Activated T-helper 2 cell treated with anti-CD3 and anti-CD28 coated beads, Interferon-gamma antibody, Interleukin-2, Interleukin-4, amounts not matched to agents 10 μg/mL and 5 μg/mL and 100 μg/mL, durations not matched to agents 14 hours and 24 hours and 36 hours (primary cell): ENCODE data around the gene PLEKHA7. TPM values are rescaled to one million over a fixed set of nuclear protein-coding genes. Genes with fewer than 3 reads are reported as not detected.

Source experiments
- DNase-seq: peaks from one replicate; pipeline ENCODE4 v3.0.0; 2021; ENCODE audit warnings: low spot score
- H3K27ac Mint-ChIP-seq: one replicate; pipeline ENCODE4 v1.8.0; 2021; ENCODE audit warnings: mixed read lengths
- H3K27me3 Mint-ChIP-seq: one replicate; pipeline ENCODE4 v1.8.0; 2021; ENCODE audit warnings: low read depth, mixed read lengths
- H3K36me3 Mint-ChIP-seq: one replicate; pipeline ENCODE4 v1.8.0; 2021; ENCODE audit warnings: low read depth, mixed read lengths
- H3K4me1 Mint-ChIP-seq: one replicate; pipeline ENCODE4 v1.8.0; 2021; ENCODE audit warnings: low read depth, mixed read lengths
- H3K4me3 Mint-ChIP-seq: one replicate; pipeline ENCODE4 v1.8.0; 2021; ENCODE audit warnings: low read depth, mild to moderate bottlenecking, moderate library complexity, mixed read lengths
- H3K9me3 Mint-ChIP-seq: one replicate; pipeline ENCODE4 v1.8.0; 2021; ENCODE audit warnings: mixed read lengths
- intact Hi-C: fragments of 100-400 bp; cut with micrococcal nuclease; formaldehyde crosslinking; loops from one replicate; pipeline ENCODE4 v1.15.1; 2023
- total RNA-seq: library from RNA; stranded (reverse); gene quantifications from 2 replicates; pipeline ENCODE4 v1.2.3, GENCODE V29; 2022

The PLEKHA7 gene
- total RNA-seq, 1 donor from 2014 or later = 51.3 TPM

GRCh38 chr11:16902781-16903378 lies 111.3 kb downstream of the PLEKHA7 start:
- intact Hi-C loops = loop anchor here (1.0 to 10.0 kb wide), 8 partner anchors 8 to 1088 kb away; partner anchors contain the start of genes C11orf58 and NCR3LG1
- Mint-ChIP-seq H3K27ac (peak overlapping the region; percentile 99), H3K4me1 (peaks cover 50% of the 10 kb centered on the region), H3K4me3 (peak overlapping the region; percentile 31), H3K36me3 (peaks cover 41% of the 10 kb centered on the region), H3K9me3 (peaks cover 27% of the 10 kb centered on the region), H3K27me3 (no peaks in the 10 kb centered on the region)
- DNase-seq = no peak

- intact Hi-C loops = loop anchor here (1.0 to 10.0 kb wide), 8 partner anchors 9 to 1087 kb away; partner anchors contain the start of genes C11orf58 and NCR3LG1
- peak overlapping the region; percentile 31 for H3K4me3 Mint-ChIP-seq
- H3K9me3 Mint-ChIP-seq = peaks cover 27% of the 10 kb centered on the region
- no peaks in the 10 kb centered on the region for H3K27me3 Mint-ChIP-seq
- peak overlapping the region; percentile 99 for H3K27ac Mint-ChIP-seq
- no peak for DNase-seq
- peaks cover 41% of the 10 kb centered on the region for H3K36me3 Mint-ChIP-seq
- H3K4me1 Mint-ChIP-seq = peaks cover 56% of the 10 kb centered on the region
These were observed 112.0 kb downstream of the PLEKHA7 start for GRCh38 chr11:16902182-16902581.

- intact Hi-C loops = loop anchor here (5.0 to 10.0 kb wide), 4 partner anchors 163 to 1086 kb away; partner anchors contain the start of genes C11orf58 and NCR3LG1
- DNase-seq = no peak
- H3K27ac Mint-ChIP-seq = peak overlapping the region; percentile 76
- H3K9me3 Mint-ChIP-seq = peaks cover 27% of the 10 kb centered on the region
- H3K36me3 Mint-ChIP-seq = peaks cover 36% of the 10 kb centered on the region
- no peak overlapping the region for H3K4me3 Mint-ChIP-seq
- no peaks in the 10 kb centered on the region for H3K27me3 Mint-ChIP-seq
- peaks cover 58% of the 10 kb centered on the region for H3K4me1 Mint-ChIP-seq
These were observed 113.7 kb downstream of the PLEKHA7 start for GRCh38 chr11:16900491-16900890.

- no peak overlapping the region for H3K4me3 Mint-ChIP-seq
- H3K36me3 Mint-ChIP-seq = peaks cover 36% of the 10 kb centered on the region
- no peak for DNase-seq
- H3K4me1 Mint-ChIP-seq = peaks cover 63% of the 10 kb centered on the region
- intact Hi-C loops = loop anchor here (5.0 to 10.0 kb wide), 4 partner anchors 163 to 1085 kb away; partner anchors contain the start of genes C11orf58 and NCR3LG1
- no peaks in the 10 kb centered on the region for H3K27me3 Mint-ChIP-seq
- peaks cover 27% of the 10 kb centered on the region for H3K9me3 Mint-ChIP-seq
- H3K27ac Mint-ChIP-seq = peak overlapping the region; percentile 76
These were observed 114.4 kb downstream of the PLEKHA7 start for GRCh38 chr11:16899708-16900303.

GRCh38 chr11:16898274-16898985 lies 115.8 kb downstream of the PLEKHA7 start:
- no peak for DNase-seq
- H3K27ac Mint-ChIP-seq = peak overlapping the region; percentile 78
- intact Hi-C loops = no loop called here
- no peaks in the 10 kb centered on the region for H3K27me3 Mint-ChIP-seq
- H3K9me3 Mint-ChIP-seq = peaks cover 21% of the 10 kb centered on the region
- peaks cover 28% of the 10 kb centered on the region for H3K36me3 Mint-ChIP-seq
- H3K4me1 Mint-ChIP-seq = peaks cover 58% of the 10 kb centered on the region
- H3K4me3 Mint-ChIP-seq = no peak overlapping the region

- Mint-ChIP-seq H3K4me3 (no peak overlapping the region), H3K36me3 (peaks cover 19% of the 10 kb centered on the region), H3K27ac (peak overlapping the region; percentile 78), H3K27me3 (no peaks in the 10 kb centered on the region), H3K9me3 (peaks cover 12% of the 10 kb centered on the region), H3K4me1 (peaks cover 55% of the 10 kb centered on the region)
- no peak for DNase-seq
- intact Hi-C loops = no loop called here
These were observed 116.6 kb downstream of the PLEKHA7 start for GRCh38 chr11:16897470-16898061.

- no peaks in the 10 kb centered on the region for H3K27me3 Mint-ChIP-seq
- peaks cover 10% of the 10 kb centered on the region for H3K9me3 Mint-ChIP-seq
- intact Hi-C loops = no loop called here
- H3K27ac Mint-ChIP-seq = peak overlapping the region; percentile 78
- DNase-seq = no peak
- H3K4me3 Mint-ChIP-seq = no peak overlapping the region
- peaks cover 17% of the 10 kb centered on the region for H3K36me3 Mint-ChIP-seq
- H3K4me1 Mint-ChIP-seq = peaks cover 51% of the 10 kb centered on the region
These were observed 117.3 kb downstream of the PLEKHA7 start for GRCh38 chr11:16896729-16897469.

- Mint-ChIP-seq H3K36me3 (peaks cover 12% of the 10 kb centered on the region), H3K9me3 (peaks cover 10% of the 10 kb centered on the region), H3K27ac (no peak overlapping the region), H3K4me3 (no peak overlapping the region), H3K4me1 (peaks cover 45% of the 10 kb centered on the region), H3K27me3 (no peaks in the 10 kb centered on the region)
- no peak for DNase-seq
- intact Hi-C loops = no loop called here
These were observed 118.9 kb downstream of the PLEKHA7 start for GRCh38 chr11:16895306-16895705.

- Mint-ChIP-seq H3K9me3 (peaks cover 24% of the 10 kb centered on the region), H3K36me3 (peaks cover 19% of the 10 kb centered on the region), H3K4me3 (no peak overlapping the region), H3K4me1 (peaks cover 47% of the 10 kb centered on the region), H3K27ac (no peak overlapping the region), H3K27me3 (no peaks in the 10 kb centered on the region)
- no peak for DNase-seq
- intact Hi-C loops = no loop called here
These were observed 120.7 kb downstream of the PLEKHA7 start for GRCh38 chr11:16893456-16894066.

GRCh38 chr11:16891964-16892363 lies 122.2 kb downstream of the PLEKHA7 start:
- Mint-ChIP-seq H3K36me3 (peaks cover 14% of the 10 kb centered on the region), H3K27me3 (no peaks in the 10 kb centered on the region), H3K4me3 (no peak overlapping the region), H3K27ac (peak overlapping the region; percentile 81), H3K4me1 (peaks cover 34% of the 10 kb centered on the region), H3K9me3 (peaks cover 24% of the 10 kb centered on the region)
- DNase-seq = no peak
- intact Hi-C loops = no loop called here

GRCh38 chr11:16891165-16891564 lies 123.0 kb downstream of the PLEKHA7 start:
- no peaks in the 10 kb centered on the region for H3K27me3 Mint-ChIP-seq
- H3K36me3 Mint-ChIP-seq = peaks cover 19% of the 10 kb centered on the region
- no peak overlapping the region for H3K27ac Mint-ChIP-seq
- peaks cover 24% of the 10 kb centered on the region for H3K9me3 Mint-ChIP-seq
- intact Hi-C loops = no loop called here
- no peak overlapping the region for H3K4me3 Mint-ChIP-seq
- H3K4me1 Mint-ChIP-seq = peaks cover 31% of the 10 kb centered on the region
- no peak for DNase-seq

- Mint-ChIP-seq H3K27ac (peak overlapping the region; percentile 43), H3K9me3 (peaks cover 24% of the 10 kb centered on the region), H3K4me3 (no peak overlapping the region), H3K4me1 (peaks cover 26% of the 10 kb centered on the region), H3K27me3 (no peaks in the 10 kb centered on the region), H3K36me3 (peaks cover 19% of the 10 kb centered on the region)
- no peak for DNase-seq
- intact Hi-C loops = no loop called here
These were observed 123.8 kb downstream of the PLEKHA7 start for GRCh38 chr11:16890442-16890841.
